ENCODE data around the gene TAMM41.
"Not testable (repeated sequence)": the region's sequence is repeated elsewhere in the genome, so short reads cannot be mapped to it uniquely, and the experiment has no call there.

The TAMM41 gene

GRCh38 chr3:11846281-11847266, at the start of gene TAMM41:
Gene TAMM41, minus strand, starts transcription at chr3:11846885. Its CDS starts 249 bp downstream, at chr3:11846636.
- peak; percentile 70 for DNase-seq

- DNase-seq = no peak
Measured at GRCh38 chr3:11878837-11879236, 32.2 kb upstream of the TAMM41 start.

- not testable (repeated sequence) for DNase-seq
Measured at GRCh38 chr3:11874707-11875106, 28.0 kb upstream of the TAMM41 start.

GRCh38 chr3:11863739-11864138, 17.1 kb upstream of the TAMM41 start:
- not testable (repeated sequence) for DNase-seq

GRCh38 chr3:11862584-11862983, 15.9 kb upstream of the TAMM41 start:
- not testable (repeated sequence) for DNase-seq

GRCh38 chr3:11862145-11862544, 15.5 kb upstream of the TAMM41 start:
- DNase-seq = not testable (repeated sequence)

GRCh38 chr3:11860213-11860612, 13.5 kb upstream of the TAMM41 start:
- not testable (repeated sequence) for DNase-seq

- no peak for DNase-seq
Measured at GRCh38 chr3:11853450-11853849, 6.8 kb upstream of the TAMM41 start.

GRCh38 chr3:11850003-11850402, 3.3 kb upstream of the TAMM41 start:
- no peak for DNase-seq

- DNase-seq = no peak
Measured at GRCh38 chr3:11847607-11848006, 922 bp upstream of the TAMM41 start.

GRCh38 chr3:11845651-11846050, 1.0 kb downstream of the TAMM41 start:
- no peak for DNase-seq

- no peak for DNase-seq
Measured at GRCh38 chr3:11844891-11845290, 1.8 kb downstream of the TAMM41 start.

- peak; percentile 0 for DNase-seq
Measured at GRCh38 chr3:11835028-11835639, 11.6 kb downstream of the TAMM41 start.

GRCh38 chr3:11832981-11833905, 13.4 kb downstream of the TAMM41 start:
- no peak for DNase-seq

- DNase-seq = no peak
Measured at GRCh38 chr3:11829416-11829815, 17.3 kb downstream of the TAMM41 start.

GRCh38 chr3:11826628-11827265, 19.9 kb downstream of the TAMM41 start:
- DNase-seq = no peak

- no peak for DNase-seq
Measured at GRCh38 chr3:11825301-11825700, 21.4 kb downstream of the TAMM41 start.

- no peak for DNase-seq
Measured at GRCh38 chr3:11820531-11821041, 26.1 kb downstream of the TAMM41 start.

GRCh38 chr3:11819146-11819689, 27.5 kb downstream of the TAMM41 start:
- DNase-seq = no peak

- DNase-seq = no peak
Measured at GRCh38 chr3:11818033-11818432, 28.7 kb downstream of the TAMM41 start.

- no peak for DNase-seq
Measured at GRCh38 chr3:11815111-11815510, 31.6 kb downstream of the TAMM41 start.

- DNase-seq = no peak
Measured at GRCh38 chr3:11814663-11815062, 32.0 kb downstream of the TAMM41 start.

All from NCI-H446 treated with DMSO at 0.1 percent for 48 hours (cell line).